HG03354 (cell line): Measurements from ENCODE around the gene ARL16.
"Not testable (repeated sequence)": the region's sequence is repeated elsewhere in the genome, so short reads cannot be mapped to it uniquely, and the experiment has no call there.

Experiments used
- ATAC-seq: cut with Tn5 transposase; IDR thresholded peaks from one replicate; pipeline ENCODE4 v1.9.1; 2021; ENCODE audit warnings: mild to moderate bottlenecking; ENCODE audit not compliant: unreplicated experiment, poor library complexity, severe bottlenecking

Gene ARL16

DNA sequence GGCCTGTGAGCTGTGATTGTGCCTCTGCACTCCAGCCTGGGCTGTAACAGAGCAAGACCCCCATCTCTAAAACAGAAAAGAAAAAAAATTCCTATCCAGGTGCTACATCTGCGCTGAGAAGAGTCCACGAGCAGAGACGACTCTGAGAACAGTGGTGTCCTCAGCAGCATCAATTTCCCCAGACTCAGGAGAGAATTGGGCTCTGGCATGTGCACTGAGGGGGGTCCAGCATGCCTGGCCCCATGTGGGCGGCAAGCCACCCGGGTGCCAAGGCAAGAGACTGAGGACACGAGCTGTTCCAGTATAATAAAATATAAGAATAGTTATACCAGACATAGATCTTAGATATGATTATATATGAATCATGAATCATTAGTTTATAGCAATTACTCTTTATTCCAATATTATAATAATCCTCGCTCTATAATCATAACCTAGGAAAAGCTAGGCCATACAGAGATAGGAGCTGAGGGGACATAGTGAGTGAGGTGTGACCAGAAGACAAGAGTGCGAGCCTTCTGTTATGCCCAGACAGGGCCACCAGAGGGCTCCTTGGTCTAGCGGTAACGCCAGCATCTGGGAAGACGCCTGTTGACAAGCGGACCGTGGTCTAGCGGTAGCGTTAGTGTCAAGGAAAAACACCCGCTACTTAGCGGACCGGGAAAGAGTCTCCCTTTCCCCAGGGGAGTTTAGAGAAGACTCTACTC, 7.9 kb downstream of the ARL16 start:
- ATAC-seq, result not testable (repeated sequence)

GRCh38 chr17:81673561-81674258, 9.9 kb downstream of the ARL16 start:
- ATAC-seq, result no peak

GRCh38 chr17:81672954-81673353, 10.6 kb downstream of the ARL16 start:
- ATAC-seq, result no peak

DNA sequence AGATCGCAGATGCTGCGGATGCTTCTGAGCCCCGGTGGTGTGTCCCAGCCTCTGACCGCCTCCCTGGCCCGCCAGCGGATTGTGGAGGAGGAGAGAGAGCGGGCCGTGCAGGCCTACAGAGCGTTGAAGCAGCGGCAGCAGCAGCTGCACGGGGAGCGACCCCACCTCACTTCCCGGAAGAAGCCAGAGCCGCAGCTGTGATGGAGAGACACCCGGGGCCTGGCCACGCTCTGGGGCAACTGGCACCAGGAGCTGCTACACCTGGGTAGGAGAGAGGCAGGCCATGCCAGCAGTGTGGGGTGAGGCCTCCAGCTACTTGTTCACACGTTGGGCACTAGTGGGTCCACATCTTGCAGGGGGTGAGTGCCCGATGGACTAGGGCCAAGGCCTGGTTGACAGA, 11.1 kb downstream of the ARL16 start:
- no peak for ATAC-seq

- no peak for ATAC-seq
These were observed 15.8 kb downstream of the ARL16 start for GRCh38 chr17:81667754-81668153.

DNA sequence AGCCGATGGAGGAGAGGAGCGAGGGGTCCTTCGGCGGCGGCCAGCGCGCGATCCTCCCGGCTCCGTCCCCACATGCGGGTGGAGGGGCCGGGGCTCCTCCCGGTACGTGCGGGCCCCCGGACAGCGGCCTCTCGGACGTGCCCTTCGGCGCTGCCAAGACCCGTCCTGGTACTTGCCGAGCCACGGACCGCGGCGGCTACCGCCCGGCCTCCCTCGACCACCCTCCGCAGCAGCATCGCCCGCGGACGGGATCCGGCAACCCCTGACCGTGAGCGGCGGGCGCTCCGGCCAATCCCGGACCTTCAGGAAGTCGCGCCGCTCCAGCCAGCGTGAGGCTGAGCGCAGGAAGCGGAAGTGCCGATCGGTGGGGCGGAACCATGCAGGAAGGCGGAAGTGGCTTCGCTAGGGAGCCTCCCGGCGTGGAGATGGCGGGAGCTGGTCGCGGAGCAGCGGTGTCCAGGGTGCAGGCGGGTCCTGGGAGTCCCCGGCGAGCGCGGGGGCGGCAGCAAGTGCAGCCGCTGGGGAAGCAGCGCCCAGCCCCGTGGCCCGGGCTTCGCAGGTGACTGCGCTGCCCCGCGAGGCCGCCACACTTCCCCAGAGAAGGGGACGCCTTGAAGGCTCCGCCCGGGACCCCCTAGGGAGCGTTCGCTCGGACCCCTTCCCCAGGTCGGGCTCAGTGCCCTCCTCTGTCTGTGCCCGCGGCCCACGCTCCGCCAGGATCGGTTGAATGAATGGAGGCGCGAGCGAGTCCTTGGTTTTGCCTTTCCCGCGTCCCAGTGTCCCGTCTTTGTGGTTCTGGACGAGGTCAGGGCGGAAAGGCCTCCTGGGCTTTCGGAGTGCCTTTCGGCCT, 17.0 kb downstream of the ARL16 start, which contains the start of the genes CCDC137 and OXLD1:
TSS of gene CCDC137 (plus strand) at position 396 of the 850 bp plus-strand sequence. CDS start at position 426, 30 bp downstream.
TSS of gene OXLD1 (minus strand) at position 264 of the 850 bp plus-strand sequence. CDS start at position 236, 28 bp downstream.
- ATAC-seq, result peak; percentile 93

DNA sequence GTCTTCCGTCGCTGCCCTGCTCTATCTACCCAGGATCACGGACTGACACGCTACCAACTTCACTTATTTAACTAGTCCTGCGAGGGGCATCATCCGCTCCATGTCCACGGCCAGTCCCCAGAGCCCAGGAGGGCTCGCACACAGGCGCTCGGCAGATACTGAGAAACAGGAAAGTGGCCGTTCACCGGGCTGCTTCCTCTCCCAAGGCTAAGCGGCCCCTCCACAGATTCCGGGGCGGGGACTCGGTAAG, 17.6 kb downstream of the ARL16 start:
- peak; percentile 14 for ATAC-seq

DNA sequence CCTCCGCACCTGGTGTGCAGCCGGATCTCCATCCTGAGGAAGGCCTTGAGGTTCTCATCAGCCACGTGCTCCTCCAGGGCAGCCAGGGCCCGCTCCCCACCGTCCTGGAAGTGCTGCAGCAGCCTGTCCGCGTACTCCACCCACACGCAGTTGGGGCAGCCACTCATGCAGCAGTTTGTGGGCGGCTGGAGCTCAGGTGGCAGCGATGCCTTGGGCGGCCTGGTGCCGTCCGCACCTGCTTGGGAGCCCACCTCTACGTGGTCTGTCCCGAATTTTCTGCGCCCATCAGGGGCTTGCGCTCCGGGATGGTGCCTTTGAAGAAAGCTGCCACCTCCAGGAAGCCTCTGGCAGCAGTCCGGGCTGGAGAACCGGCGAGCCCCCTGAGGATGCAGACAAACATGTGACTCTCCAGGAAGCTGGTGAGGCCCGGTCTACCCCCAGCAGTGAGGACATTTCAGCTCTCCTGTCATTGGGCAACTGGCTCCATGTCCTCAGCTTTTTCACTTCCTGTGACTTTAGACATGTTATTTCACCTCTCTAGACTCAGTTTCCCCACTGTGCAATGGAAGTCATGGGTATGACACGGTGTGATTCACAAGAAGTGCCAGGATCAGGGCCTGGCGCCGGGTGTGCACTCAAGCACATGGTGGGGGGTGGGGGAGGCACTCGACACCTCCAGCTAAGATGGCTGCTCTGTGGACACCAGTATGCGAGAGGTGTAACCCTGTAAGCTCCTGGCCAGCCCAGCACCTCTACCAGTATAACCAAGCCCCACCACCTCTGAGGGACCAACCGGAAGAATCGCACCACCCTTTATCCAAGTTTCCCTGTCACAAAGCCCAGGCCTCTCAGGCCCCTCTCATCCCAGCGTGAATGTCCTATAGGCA, 18.1 kb downstream of the ARL16 start:
- peak; percentile 4 for ATAC-seq

DNA sequence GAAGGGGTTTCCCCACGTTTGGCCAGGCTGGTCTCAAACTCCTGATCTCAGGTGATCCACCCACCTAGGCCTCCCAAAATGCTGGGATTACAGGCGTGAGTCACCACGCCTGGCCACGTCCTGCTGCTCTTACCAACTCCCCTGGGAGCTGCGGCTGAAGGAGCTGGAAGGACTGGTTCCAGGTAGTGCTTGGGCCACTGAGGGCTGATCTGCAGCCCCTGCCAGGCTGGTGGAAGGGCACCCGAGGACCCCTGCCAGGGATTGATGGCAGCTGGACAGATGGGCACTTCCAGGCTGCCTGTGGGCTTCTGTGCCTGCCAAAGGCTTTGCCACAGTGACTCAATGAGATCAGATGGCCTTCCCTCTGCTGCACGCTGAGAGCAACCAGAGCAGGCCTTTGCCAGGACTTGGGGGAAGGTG, 19.5 kb downstream of the ARL16 start:
- ATAC-seq, result no peak

GRCh38 chr17:81662002-81662401, 21.6 kb downstream of the ARL16 start:
- ATAC-seq, result no peak

DNA sequence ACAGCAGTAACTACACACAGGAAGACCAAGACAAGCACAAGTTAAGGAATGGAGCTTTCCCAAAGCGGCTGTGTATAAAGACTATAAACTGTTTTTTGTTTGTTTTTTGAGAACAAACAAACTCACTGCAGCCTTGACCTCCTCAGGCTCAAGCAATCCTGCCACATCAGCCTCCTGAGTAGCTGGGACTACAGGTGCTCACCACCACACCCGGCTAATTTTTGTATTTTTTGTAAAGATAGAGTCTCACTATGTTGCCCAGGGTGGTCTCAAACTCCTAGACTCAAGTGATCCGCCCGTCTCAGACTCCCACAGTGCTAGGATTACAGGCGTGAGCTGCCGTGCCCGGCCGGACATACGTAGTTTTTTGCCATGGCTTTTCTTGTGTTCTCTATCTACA, 23.2 kb downstream of the ARL16 start:
- no peak for ATAC-seq

DNA sequence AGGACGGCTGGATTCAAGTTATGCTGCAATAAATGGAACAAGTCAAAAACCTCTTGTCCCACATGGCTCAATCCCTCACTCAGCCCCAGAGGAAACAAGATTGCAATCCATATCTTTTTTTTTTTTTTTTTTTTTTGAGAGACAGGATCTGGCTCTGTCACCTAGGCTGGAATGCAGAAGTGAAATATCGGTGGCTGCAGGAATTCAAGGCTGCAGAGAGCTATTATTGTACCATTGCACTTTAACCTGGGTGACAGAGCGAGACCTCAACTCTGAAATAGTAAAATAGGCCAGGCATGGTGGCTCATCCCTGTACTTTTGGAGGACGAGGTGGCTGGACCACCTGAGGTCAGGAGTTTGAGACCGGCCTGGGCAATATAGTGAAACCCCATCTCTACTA, 24.6 kb downstream of the ARL16 start:
- no peak for ATAC-seq

DNA sequence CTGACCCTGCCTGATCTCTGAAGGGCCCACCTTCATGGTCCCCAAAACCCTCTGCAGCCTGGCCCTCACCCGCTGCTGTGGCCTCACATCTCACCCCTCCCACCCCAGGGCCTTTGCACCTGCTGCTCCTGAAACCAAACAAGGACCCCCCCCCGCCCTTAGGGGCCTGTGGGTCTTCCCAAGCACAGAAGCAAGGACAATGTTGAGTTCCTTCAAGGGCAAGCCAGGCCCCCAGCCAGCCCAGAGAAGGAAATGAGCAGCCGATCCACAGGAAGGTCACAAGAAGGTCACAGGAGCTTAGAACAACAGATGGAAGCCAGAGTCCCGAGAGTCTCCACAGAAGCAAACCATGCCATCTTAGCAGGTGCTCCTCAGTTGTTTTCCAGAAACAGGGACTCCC, 26.8 kb downstream of the ARL16 start:
- ATAC-seq, result no peak

GRCh38 chr17:81656118-81656743, 27.4 kb downstream of the ARL16 start, which contains the start of gene PDE6G:
TSS of gene PDE6G (minus strand) at chr17:81656542. CDS start at chr17:81653305, 3,237 bp downstream.
- no peak for ATAC-seq

DNA sequence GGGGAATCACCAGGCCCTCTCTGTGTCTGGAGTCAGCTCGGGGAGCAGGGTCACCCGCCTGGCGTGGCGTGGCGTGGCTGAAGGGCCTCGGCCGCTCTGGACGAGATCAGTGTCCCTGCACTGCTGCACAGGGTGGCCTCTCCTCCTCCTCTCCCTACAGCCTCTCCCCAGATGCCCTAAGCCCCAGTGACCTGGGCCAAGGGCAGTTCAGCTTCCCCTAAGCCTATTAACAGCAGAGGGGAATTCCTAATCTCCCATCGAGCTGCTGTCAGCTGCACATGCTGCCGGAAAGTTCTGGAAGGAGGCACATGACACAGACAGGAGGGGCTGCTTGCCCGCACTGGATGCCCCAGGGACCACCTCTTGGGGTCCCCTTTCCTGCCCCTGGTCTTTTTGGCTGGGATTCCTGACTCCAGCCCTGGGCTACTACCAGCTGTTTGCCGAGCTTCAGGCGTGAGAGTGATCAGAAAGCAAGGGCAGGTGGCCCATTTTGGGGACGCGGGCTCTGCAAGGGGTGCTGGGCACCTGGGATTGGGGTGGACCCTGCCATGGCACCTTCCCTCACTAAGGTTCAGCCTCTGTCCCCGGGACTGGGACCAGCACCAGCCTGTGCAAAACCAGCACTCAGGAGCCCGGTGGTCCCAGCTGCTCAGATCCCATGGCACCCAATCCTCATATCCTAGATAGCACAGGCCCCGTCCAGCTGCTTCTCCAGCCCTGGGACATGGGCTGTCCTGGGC, 28.0 kb downstream of the ARL16 start:
- no peak for ATAC-seq

- no peak for ATAC-seq
These were observed 30.5 kb downstream of the ARL16 start for GRCh38 chr17:81652906-81653771.

DNA sequence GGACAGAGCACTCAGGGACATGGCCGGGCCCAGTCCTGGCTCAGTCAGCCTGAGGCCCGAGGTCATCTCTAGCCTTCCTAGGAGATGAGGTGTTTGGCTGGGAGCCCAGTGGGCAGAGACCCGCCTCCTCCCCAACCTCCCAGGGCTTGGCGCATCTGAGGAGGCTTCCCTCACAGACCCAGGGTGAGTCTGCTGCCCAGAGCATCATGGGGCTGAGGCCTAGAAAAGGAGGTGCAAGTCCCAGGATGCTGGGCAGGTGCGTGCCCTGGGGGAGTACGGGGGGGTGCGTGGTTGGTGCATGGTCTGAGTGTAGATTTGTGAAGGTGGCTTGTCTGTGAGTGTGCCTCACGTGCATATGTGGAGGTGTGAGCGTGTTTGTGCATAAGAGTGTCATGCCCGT, 31.9 kb downstream of the ARL16 start:
- no peak for ATAC-seq

GRCh38 chr17:81650951-81651350, 32.6 kb downstream of the ARL16 start:
- ATAC-seq, result no peak
